Measurements from ENCODE around the gene MPHOSPH10.

DNA sequence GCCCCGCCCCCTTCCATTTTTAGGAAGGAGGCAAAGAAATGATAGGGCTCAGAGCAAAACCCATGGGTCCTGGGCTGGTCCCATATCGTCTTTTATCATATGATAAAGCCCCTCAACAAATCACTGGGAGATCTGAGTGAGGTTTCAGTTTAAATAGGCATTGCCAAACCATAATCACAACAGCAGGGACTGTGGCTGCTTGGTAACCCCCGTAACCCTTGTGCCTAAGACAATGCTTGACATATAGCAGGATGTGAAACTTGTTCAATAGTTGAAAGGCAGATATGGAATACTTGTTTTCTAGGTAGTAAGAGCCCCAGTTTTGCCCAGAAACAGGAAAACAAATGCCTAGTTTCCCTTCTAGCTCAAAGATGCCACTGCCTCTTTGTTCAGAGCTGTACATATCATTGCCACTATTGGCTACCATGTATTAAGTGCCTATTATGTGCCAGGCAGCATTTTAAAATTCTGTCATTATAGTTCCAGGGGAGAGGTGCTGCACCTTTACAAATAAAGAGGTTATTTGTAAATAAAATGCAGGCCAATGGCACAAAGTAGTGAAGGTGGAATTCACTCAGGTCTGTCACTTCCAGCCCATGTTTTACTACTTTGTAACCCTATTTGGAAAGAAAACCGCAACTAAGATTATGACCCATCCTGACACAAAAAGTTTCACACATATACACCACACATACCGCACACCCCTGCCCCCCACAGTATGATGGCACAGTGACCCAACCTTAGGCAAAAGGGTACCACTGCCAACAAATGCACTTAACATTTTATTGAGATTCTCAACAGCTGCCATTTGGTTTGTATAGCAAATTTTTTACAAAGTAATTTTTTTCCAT is 47.8 kb upstream of the MPHOSPH10 start:
- TF ChIP-seq, protein P1, sequence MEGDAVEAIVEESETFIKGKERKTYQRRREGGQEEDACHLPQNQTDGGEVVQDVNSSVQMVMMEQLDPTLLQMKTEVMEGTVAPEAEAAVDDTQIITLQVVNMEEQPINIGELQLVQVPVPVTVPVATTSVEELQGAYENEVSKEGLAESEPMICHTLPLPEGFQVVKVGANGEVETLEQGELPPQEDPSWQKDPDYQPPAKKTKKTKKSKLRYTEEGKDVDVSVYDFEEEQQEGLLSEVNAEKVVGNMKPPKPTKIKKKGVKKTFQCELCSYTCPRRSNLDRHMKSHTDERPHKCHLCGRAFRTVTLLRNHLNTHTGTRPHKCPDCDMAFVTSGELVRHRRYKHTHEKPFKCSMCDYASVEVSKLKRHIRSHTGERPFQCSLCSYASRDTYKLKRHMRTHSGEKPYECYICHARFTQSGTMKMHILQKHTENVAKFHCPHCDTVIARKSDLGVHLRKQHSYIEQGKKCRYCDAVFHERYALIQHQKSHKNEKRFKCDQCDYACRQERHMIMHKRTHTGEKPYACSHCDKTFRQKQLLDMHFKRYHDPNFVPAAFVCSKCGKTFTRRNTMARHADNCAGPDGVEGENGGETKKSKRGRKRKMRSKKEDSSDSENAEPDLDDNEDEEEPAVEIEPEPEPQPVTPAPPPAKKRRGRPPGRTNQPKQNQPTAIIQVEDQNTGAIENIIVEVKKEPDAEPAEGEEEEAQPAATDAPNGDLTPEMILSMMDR (IDR thresholded peaks at IDR 0.05), result no peak
- TF ChIP-seq EZH2 (IDR thresholded peaks at IDR 0.05; ENCODE audit: borderline replicate concordance, insufficient read depth, low read depth, low read length, poor library complexity, severe bottlenecking), result no peak
